Ovary (tissue), 9 donors: ENCODE data around the gene VSIG10. TPM values are rescaled to one million over a fixed set of nuclear protein-coding genes. Genes with fewer than 3 reads are reported as not detected.

Source experiments
- DNase-seq, 5 donors: peaks; one replicate each; pipeline ENCODE4 v3.0.0-alpha.2; 2019 to 2020
- H3K27ac ChIP-seq, 2 donors: fragments of 200-600 bp; one replicate each; pipeline versions ENCODE4 v1.5.1 to v1.8.0; 2019 to 2022
- H3K27me3 ChIP-seq: fragments of 200-600 bp; one replicate; pipeline ENCODE4 v1.8.0; 2022
- H3K36me3 ChIP-seq: fragments of 200-600 bp; sonication (generic); one replicate; pipeline ENCODE4 v1.5.1; 2019
- H3K4me1 ChIP-seq: one replicate; pipeline ENCODE4 v1.8.1; 2013; ENCODE audit warnings: mild to moderate bottlenecking, moderate library complexity; ENCODE audit not compliant: insufficient read depth
- H3K4me3 ChIP-seq: fragments of 200-600 bp; sonication (generic); one replicate; pipeline ENCODE4 v1.5.1; 2017
- H3K9me3 ChIP-seq, 2 donors: fragments of 200-600 bp in 1 of 2; sonication (generic) in 1 of 2; one replicate each; pipeline versions ENCODE4 v1.5.1 to v1.8.1; 2013 to 2019; ENCODE audit warnings: mild to moderate bottlenecking in 1 of 2, moderate library complexity in 1 of 2
- CTCF ChIP-seq, 3 donors: fragments of 450-650 bp in 2 of 3; fragments of 200-600 bp in 1 of 3; IDR thresholded peaks; one replicate each; pipeline versions ENCODE4 v1.5.1 to v1.8.0; 2016 to 2022; ENCODE audit warnings: antibody characterized with exemption in 3 of 3, mild to moderate bottlenecking in 1 of 3
- EP300 ChIP-seq: sonication (generic); formaldehyde crosslinking; IDR thresholded peaks from one replicate; pipeline ENCODE4 v1.6.1; 2017; ENCODE audit warnings: antibody characterized with exemption
- POLR2A ChIP-seq: fragments of 450-650 bp; IDR thresholded peaks from one replicate; pipeline ENCODE4 v1.6.1; 2017; ENCODE audit warnings: antibody characterized with exemption, mild to moderate bottlenecking, moderate library complexity
- WGBS, 3 donors: extraction: QIAGEN DNeasy Blood & Tissue Kit in 1 of 3; methylation state at CpG; one replicate each; pipeline versions ENCODE4 v1.1.5 to v1.1.7; 2013 to 2017; 5-methylcytosine and 5-hydroxymethylcytosine counted together
- intact Hi-C, 4 donors: fragments of 100-400 bp; cut with DNase I; formaldehyde crosslinking; loops; one replicate each; pipeline versions ENCODE4 v1.11.0 to v1.15.1; 2022 to 2023
- polyA plus RNA-seq, 2 donors: library from polyadenylated mRNA; stranded (reverse); fragments of 200-250 nt in 1 of 2; fragments of 350-450 nt in 1 of 2; fragmentation: Illumina TruSeq in 1 of 2; extraction: RNeasy Lipid Tissue Mini Kit (QIAGEN cat#74804) in 1 of 2; gene quantifications; one replicate each; pipeline ENCODE4 v1.2.3, GENCODE V29; 2013 to 2014
- total RNA-seq, 7 donors: library from RNA; depleted of rRNA in 2 of 7; stranded (reverse); fragments of >200 nt in 2 of 7; fragmentation: NEBNext Ultra II Directional in 3 of 7; extraction: Animal tissue kit (Norgen Biotek cat#: 25700) in 3 of 7; gene quantifications; one replicate each; pipeline versions ENCODE4 v1.1.0 to v1.2.4, GENCODE V29; 2016 to 2023
- donor health status: DM: no; HTN: no; CAD: no; lungs with moderate emphysema.
- donor health status: DM: no; HTN: no; CAD: no.
- donor health status: Bipolar disorder and iron deficiency.
- donor health status: DM: yes; HTN: yes; CAD: no.
- donor health status: DM: no; HTN: no; CAD: no.
- donor health status: DM: yes; HTN: yes; CAD: no.

VSIG10 gene
- total and polyA plus RNA-seq, 9 donors, result 22.2 to 33.6 (median 27.8) TPM

- Histone ChIP-seq H3K27me3 (no peaks in the 10 kb centered on the region), H3K4me1 (peaks cover 24% of the 10 kb centered on the region), H3K36me3 (no peaks in the 10 kb centered on the region), H3K27ac (no peak overlapping the region), H3K9me3 (no peaks in the 10 kb centered on the region), H3K4me3 (no peak overlapping the region)
- TF ChIP-seq CTCF (IDR thresholded peaks at IDR 0.05) (peak in 1 of 3 donors; percentile 31), EP300 (no peak)
- 80 to 85% (median 81%) methylated on average over 2 of the region's 2 CpGs for WGBS, 3 donors
- intact Hi-C loops, result no loop called here
- DNase-seq, result peak in 2 of 5 donors; percentile 41 to 52
These were observed 48.7 kb downstream of the VSIG10 start for GRCh38 chr12:118055144-118055557.

DNA sequence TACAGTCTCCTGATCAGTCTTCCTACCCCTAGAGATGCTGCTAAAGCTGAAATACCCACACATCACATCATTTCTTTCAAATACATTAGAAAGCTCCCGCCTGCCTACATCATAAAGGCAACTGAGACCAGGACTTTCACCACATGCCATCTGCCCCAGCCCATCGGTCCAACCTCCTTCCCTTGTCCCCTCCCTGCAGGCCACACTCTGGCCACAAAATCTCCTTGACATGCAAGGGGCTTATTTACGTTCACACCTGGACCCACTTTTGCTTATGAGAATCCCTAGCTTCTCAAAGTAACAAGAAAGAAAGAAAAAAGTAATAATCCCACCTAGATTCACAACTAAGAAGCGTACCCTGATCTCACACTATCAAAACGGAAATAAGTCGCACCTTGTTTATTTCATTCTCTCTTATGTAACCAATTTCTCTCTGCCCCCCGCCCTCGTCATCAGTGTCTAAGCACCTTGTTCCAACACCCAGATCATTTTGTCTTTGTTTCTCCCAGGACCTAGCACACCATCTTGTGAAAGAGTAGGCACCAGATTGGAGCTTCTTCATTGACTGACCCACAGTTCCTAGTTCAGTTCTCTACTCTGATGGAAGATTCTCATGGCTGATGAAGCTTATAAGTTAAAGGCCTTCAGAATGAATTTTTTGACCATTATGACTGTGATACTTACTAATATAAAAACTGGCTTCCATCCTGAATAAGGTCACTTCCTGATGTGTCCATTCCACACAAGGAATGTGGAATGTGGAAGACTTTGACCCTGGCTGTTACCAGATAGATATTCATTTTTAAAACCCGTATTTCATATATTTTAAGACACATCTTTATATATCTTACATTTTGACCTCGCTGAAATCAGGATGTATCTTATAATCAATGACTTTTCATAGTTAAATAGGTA, 50.5 kb downstream of the VSIG10 start:
- intact Hi-C loops, result no loop called here
- H3K27me3 ChIP-seq, result no peaks in the 10 kb centered on the region
- H3K4me3 ChIP-seq, result no peak overlapping the region
- TF ChIP-seq POLR2A (no peak), CTCF (IDR thresholded peaks at IDR 0.05) (no peak), EP300 (no peak)
- no peaks in the 10 kb centered on the region for H3K36me3 ChIP-seq
- H3K27ac ChIP-seq, result peak overlapping the region in 1 of 2 donors; percentile 41
- DNase-seq, result no peak
- H3K4me1 ChIP-seq, result peaks cover 21% of the 10 kb centered on the region
- WGBS, 3 donors, result 83 to 91% (median 90%) methylated on average over 10 of the region's 10 CpGs
- H3K9me3 ChIP-seq, result no peaks in the 10 kb centered on the region

DNA sequence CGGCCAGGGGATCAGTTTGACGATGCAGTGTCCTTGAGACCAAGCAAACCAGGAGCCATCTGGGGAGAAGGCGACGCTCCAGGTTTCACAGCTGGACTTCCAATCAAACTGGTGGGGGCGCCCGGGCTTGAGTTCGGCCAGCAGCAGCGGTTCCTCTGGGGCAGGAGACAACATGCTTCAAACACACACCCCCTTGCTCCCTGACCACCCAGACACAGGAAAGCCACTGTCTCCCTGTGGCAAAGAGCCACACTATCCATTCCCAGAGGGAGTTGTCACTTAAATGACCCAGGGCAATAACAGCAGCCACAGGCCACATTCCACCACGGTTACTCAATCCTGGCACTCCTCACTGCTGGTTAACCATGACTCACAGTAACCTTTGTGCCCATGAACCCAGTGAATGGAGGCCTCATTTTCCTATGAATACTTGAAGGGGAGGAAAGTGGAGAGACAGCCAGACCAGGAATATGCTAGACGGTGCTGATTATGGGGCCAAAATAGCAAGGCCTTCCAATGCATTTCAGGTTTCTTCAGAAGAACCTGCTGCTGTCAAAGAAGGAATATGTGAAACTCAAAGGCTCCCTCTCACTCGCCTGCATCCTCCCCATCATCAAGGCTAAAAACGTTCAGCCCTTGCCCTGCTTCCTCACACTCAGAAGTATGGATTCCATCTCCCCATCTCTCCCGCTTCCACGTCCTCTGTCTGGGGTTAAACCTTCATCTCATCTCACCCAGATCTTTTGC, 51.3 kb downstream of the VSIG10 start:
- Histone ChIP-seq H3K4me1 (peaks cover 21% of the 10 kb centered on the region), H3K27ac (peak overlapping the region in 1 of 2 donors; percentile 41), H3K27me3 (no peaks in the 10 kb centered on the region), H3K4me3 (no peak overlapping the region), H3K36me3 (no peaks in the 10 kb centered on the region), H3K9me3 (no peaks in the 10 kb centered on the region)
- peak; percentile 64 to 73 (median 67) for DNase-seq
- TF ChIP-seq EP300 (no peak), POLR2A (no peak), CTCF (IDR thresholded peaks at IDR 0.05) (no peak)
- intact Hi-C loops, result no loop called here
- 18 to 28% (median 22%) methylated on average over 14 of the region's 14 CpGs for WGBS, 3 donors

- intact Hi-C loops, result no loop called here
- WGBS, 3 donors, result 86 to 89% (median 87%) methylated on average over 12 of the region's 12 CpGs
- no peak overlapping the region for H3K4me3 ChIP-seq
- no peaks in the 10 kb centered on the region for H3K9me3 ChIP-seq
- H3K27ac ChIP-seq, result peak overlapping the region in 1 of 2 donors; percentile 41
- TF ChIP-seq EP300 (no peak), CTCF (IDR thresholded peaks at IDR 0.05) (no peak), POLR2A (no peak)
- H3K36me3 ChIP-seq, result no peaks in the 10 kb centered on the region
- no peaks in the 10 kb centered on the region for H3K27me3 ChIP-seq
- no peak for DNase-seq
- H3K4me1 ChIP-seq, result peaks cover 17% of the 10 kb centered on the region
These were observed 52.6 kb downstream of the VSIG10 start for GRCh38 chr12:118050972-118051910.
